Mesothelial cell of epicardium (in vitro differentiated cells): Measurements from ENCODE around the gene TMEM201. TPM values are rescaled to one million over a fixed set of nuclear protein-coding genes. Genes with fewer than 3 reads are reported as not detected.
A peak's percentile ranks its signal among the peaks of the same experiment; 100 is the strongest.

Experiments used
- DNase-seq, 2 experiments: peaks; one replicate each; pipeline ENCODE4 v3.0.0; 2021; ENCODE audit warnings: low spot score in 2 of 2; ENCODE audit not compliant: unreplicated experiment in 2 of 2
- H3K27ac Mint-ChIP-seq: 2 replicates; pipeline ENCODE4 v1.8.0; 2021; ENCODE audit warnings: mixed read lengths
- H3K27me3 Mint-ChIP-seq: 2 replicates; pipeline ENCODE4 v1.8.0; 2021; ENCODE audit warnings: low read depth, mixed read lengths
- H3K36me3 Mint-ChIP-seq: 2 replicates; pipeline ENCODE4 v1.8.0; 2021; ENCODE audit warnings: mixed read lengths
- H3K4me1 Mint-ChIP-seq: 2 replicates; pipeline ENCODE4 v1.8.0; 2021; ENCODE audit warnings: mixed read lengths
- H3K4me3 Mint-ChIP-seq: 2 replicates; pipeline ENCODE4 v1.8.0; 2021; ENCODE audit warnings: mild to moderate bottlenecking, moderate library complexity, mixed read lengths
- H3K9me3 Mint-ChIP-seq: 2 replicates; pipeline ENCODE4 v1.8.0; 2021; ENCODE audit warnings: mixed read lengths
- CTCF ChIP-seq: fragments of 200-600 bp; sonication (generic); IDR thresholded peaks from one replicate; pipeline ENCODE4 v1.5.0; 2021; ENCODE audit warnings: antibody characterized with exemption; ENCODE audit not compliant: unreplicated experiment
- total RNA-seq: library from RNA; stranded (reverse); gene quantifications from 3 replicates; pipeline ENCODE4 v1.2.1, GENCODE V29; 2021

TMEM201 gene
- total RNA-seq, 1 donor from 2014 or later, result 31.8 TPM

GRCh38 chr1:9651565-9652378, 63.1 kb downstream of the TMEM201 start, which contains the start of gene PIK3CD:
Gene PIK3CD, plus strand, starts transcription at chr1:9651731. Its CDS starts 58,725 bp downstream, at chr1:9710456.
- Mint-ChIP-seq H3K27me3 (peaks cover 56% of the 10 kb centered on the region), H3K4me1 (peaks cover 5% of the 10 kb centered on the region), H3K27ac (no peak within 1 kb of the TSS), H3K36me3 (no peaks in the 10 kb centered on the region), H3K4me3 (peak within 1 kb of the TSS; percentile 72), H3K9me3 (no peaks in the 10 kb centered on the region)
- DNase-seq, result peak; percentile 34 to 74
- TF ChIP-seq CTCF, result no peak

- peak overlapping the region; percentile 52 for H3K4me3 Mint-ChIP-seq
- H3K9me3 Mint-ChIP-seq, result no peaks in the 10 kb centered on the region
- no peak overlapping the region for H3K27ac Mint-ChIP-seq
- no peak for DNase-seq
- peaks cover 5% of the 10 kb centered on the region for H3K4me1 Mint-ChIP-seq
- H3K27me3 Mint-ChIP-seq, result peaks cover 59% of the 10 kb centered on the region
- TF ChIP-seq CTCF, result no peak
- H3K36me3 Mint-ChIP-seq, result no peaks in the 10 kb centered on the region
Measured at GRCh38 chr1:9652379-9653209, 63.9 kb downstream of the TMEM201 start.

GRCh38 chr1:9653210-9653490, 64.4 kb downstream of the TMEM201 start:
- TF ChIP-seq CTCF, result no peak
- DNase-seq, result no peak
- Mint-ChIP-seq H3K27ac (no peak overlapping the region), H3K27me3 (peaks cover 60% of the 10 kb centered on the region), H3K4me3 (peak overlapping the region; percentile 52), H3K36me3 (no peaks in the 10 kb centered on the region), H3K4me1 (peaks cover 5% of the 10 kb centered on the region), H3K9me3 (no peaks in the 10 kb centered on the region)

GRCh38 chr1:9653491-9654050, 64.9 kb downstream of the TMEM201 start:
- Mint-ChIP-seq H3K9me3 (no peaks in the 10 kb centered on the region), H3K27me3 (peaks cover 60% of the 10 kb centered on the region), H3K27ac (no peak overlapping the region), H3K36me3 (no peaks in the 10 kb centered on the region), H3K4me3 (no peak overlapping the region), H3K4me1 (peaks cover 5% of the 10 kb centered on the region)
- no peak for DNase-seq
- no peak for TF ChIP-seq CTCF

GRCh38 chr1:9654051-9654833, 65.5 kb downstream of the TMEM201 start:
- peaks cover 7% of the 10 kb centered on the region for H3K4me1 Mint-ChIP-seq
- TF ChIP-seq CTCF, result no peak
- DNase-seq, result no peak
- H3K36me3 Mint-ChIP-seq, result no peaks in the 10 kb centered on the region
- H3K9me3 Mint-ChIP-seq, result no peaks in the 10 kb centered on the region
- no peak overlapping the region for H3K4me3 Mint-ChIP-seq
- no peak overlapping the region for H3K27ac Mint-ChIP-seq
- H3K27me3 Mint-ChIP-seq, result peaks cover 60% of the 10 kb centered on the region
